Activated T-cell treated with anti-CD3 and anti-CD28 coated beads, Interleukin-2, amount 50 U/mL, for 72 hours (primary cell): ENCODE data around the gene MGAT1. TPM values are rescaled to one million over a fixed set of nuclear protein-coding genes. Genes with fewer than 3 reads are reported as not detected.

Experiments used
- ATAC-seq, 2 donors: fragments of 150-1000 bp; cut with Tn5 transposase; replicated peaks in 1 of 2; 2 replicates each; pipeline ENCODE4 v1.10.0; 2021; ENCODE audit warnings: moderate library complexity in 2 of 2, mild to moderate bottlenecking in 1 of 2
- DNase-seq, 2 donors: peaks; one replicate each; pipeline ENCODE4 v3.0.0; 2021 to 2022; ENCODE audit warnings: mixed read lengths in 1 of 2
- H3K27ac Mint-ChIP-seq: one replicate; pipeline ENCODE4 v1.8.0; 2022; ENCODE audit warnings: mild to moderate bottlenecking, moderate library complexity, mixed read lengths
- H3K27me3 Mint-ChIP-seq: one replicate; pipeline ENCODE4 v1.8.0; 2022; ENCODE audit warnings: low read depth, mixed read lengths
- H3K36me3 Mint-ChIP-seq, 2 donors: one replicate each; pipeline ENCODE4 v1.8.0; 2022; ENCODE audit warnings: mixed read lengths in 2 of 2, mild to moderate bottlenecking in 1 of 2; ENCODE audit not compliant: insufficient read depth in 2 of 2
- H3K4me1 Mint-ChIP-seq: one replicate; pipeline ENCODE4 v1.8.0; 2022; ENCODE audit warnings: low read depth, mixed read lengths
- H3K4me3 Mint-ChIP-seq, 2 donors: one replicate each; pipeline ENCODE4 v1.8.0; 2022; ENCODE audit warnings: mild to moderate bottlenecking in 2 of 2, mixed read lengths in 2 of 2, moderate library complexity in 2 of 2
- H3K9me3 Mint-ChIP-seq, 2 donors: one replicate each; pipeline ENCODE4 v1.8.0; 2022; ENCODE audit warnings: mixed read lengths in 2 of 2
- total RNA-seq, 2 donors: library from RNA; stranded (reverse); gene quantifications; one replicate each; pipeline ENCODE4 v1.2.3, GENCODE V29; 2022

The MGAT1 gene
- total RNA-seq, 2 donors from 2014 or later, result 102 to 109 TPM

- DNase-seq (no peak), ATAC-seq (no peak)
- H3K4me3 Mint-ChIP-seq, result peak overlapping the region; percentile 63 to 79
- H3K27me3 Mint-ChIP-seq, result no peaks in the 10 kb centered on the region
- H3K27ac Mint-ChIP-seq, result peak overlapping the region; percentile 98
- no peaks in the 10 kb centered on the region for H3K9me3 Mint-ChIP-seq
- H3K36me3 Mint-ChIP-seq, result peaks cover 3 to 6% of the 10 kb centered on the region in 2 donors
- H3K4me1 Mint-ChIP-seq, result peaks cover 76% of the 10 kb centered on the region
Observed at GRCh38 chr5:180807654-180808414, 5.2 kb upstream of the MGAT1 start.

- H3K4me1 Mint-ChIP-seq, result peaks cover 71% of the 10 kb centered on the region
- H3K27me3 Mint-ChIP-seq, result no peaks in the 10 kb centered on the region
- DNase-seq, result no peak
- no peaks in the 10 kb centered on the region for H3K9me3 Mint-ChIP-seq
- H3K27ac Mint-ChIP-seq, result peak overlapping the region; percentile 98
- peaks cover 3 to 6% of the 10 kb centered on the region in 2 donors for H3K36me3 Mint-ChIP-seq
- peak overlapping the region; percentile 63 to 79 for H3K4me3 Mint-ChIP-seq
- ATAC-seq, result no peak
Observed at GRCh38 chr5:180807046-180807445, 4.4 kb upstream of the MGAT1 start.

GRCh38 chr5:180806351-180807011 lies 3.9 kb upstream of the MGAT1 start:
- H3K36me3 Mint-ChIP-seq, result peaks cover 3 to 8% of the 10 kb centered on the region in 2 donors
- H3K4me1 Mint-ChIP-seq, result peaks cover 70% of the 10 kb centered on the region
- peak overlapping the region; percentile 98 for H3K27ac Mint-ChIP-seq
- ATAC-seq (no peak), DNase-seq (no peak)
- no peaks in the 10 kb centered on the region for H3K9me3 Mint-ChIP-seq
- H3K4me3 Mint-ChIP-seq, result peak overlapping the region; percentile 63 to 79
- no peaks in the 10 kb centered on the region for H3K27me3 Mint-ChIP-seq

- Mint-ChIP-seq H3K36me3 (peaks cover 6% of the 10 kb centered on the region in 2 donors), H3K27ac (peak overlapping the region; percentile 67), H3K27me3 (no peaks in the 10 kb centered on the region), H3K4me1 (peaks cover 84% of the 10 kb centered on the region), H3K4me3 (peak overlapping the region; percentile 63 to 79), H3K9me3 (no peaks in the 10 kb centered on the region)
- ATAC-seq (peak in 1 of 2 donors; percentile 6), DNase-seq (no peak)
Observed at GRCh38 chr5:180804129-180804618, 1.6 kb upstream of the MGAT1 start.

GRCh38 chr5:180803181-180804128 lies 849 bp upstream of the MGAT1 start:
- DNase-seq, result peak; percentile 87 to 92
- H3K27me3 Mint-ChIP-seq, result no peaks in the 10 kb centered on the region
- H3K4me1 Mint-ChIP-seq, result peaks cover 84% of the 10 kb centered on the region
- peak; percentile 70 to 81 for ATAC-seq
- peak overlapping the region; percentile 63 to 79 for H3K4me3 Mint-ChIP-seq
- H3K9me3 Mint-ChIP-seq, result no peaks in the 10 kb centered on the region
- H3K27ac Mint-ChIP-seq, result peak overlapping the region; percentile 87
- H3K36me3 Mint-ChIP-seq, result peaks cover 6 to 7% of the 10 kb centered on the region in 2 donors

- ATAC-seq, result no peak
- Mint-ChIP-seq H3K27me3 (no peaks in the 10 kb centered on the region), H3K27ac (peak overlapping the region; percentile 61), H3K4me1 (peaks cover 82% of the 10 kb centered on the region), H3K4me3 (peak overlapping the region; percentile 63 to 79), H3K9me3 (no peaks in the 10 kb centered on the region), H3K36me3 (peaks cover 4 to 11% of the 10 kb centered on the region in 2 donors)
- DNase-seq, result no peak
Observed at GRCh38 chr5:180801596-180802324, 846 bp downstream of the MGAT1 start.

- H3K4me3 Mint-ChIP-seq, result peak overlapping the region; percentile 63 to 79
- H3K9me3 Mint-ChIP-seq, result no peaks in the 10 kb centered on the region
- H3K36me3 Mint-ChIP-seq, result peaks cover 4 to 11% of the 10 kb centered on the region in 2 donors
- peak overlapping the region; percentile 61 for H3K27ac Mint-ChIP-seq
- peaks cover 82% of the 10 kb centered on the region for H3K4me1 Mint-ChIP-seq
- H3K27me3 Mint-ChIP-seq, result no peaks in the 10 kb centered on the region
- ATAC-seq (peak; percentile 20 to 26), DNase-seq (peak in 1 of 2 donors; percentile 34)
Observed at GRCh38 chr5:180799902-180800801, 2.5 kb downstream of the MGAT1 start.

- Mint-ChIP-seq H3K9me3 (no peaks in the 10 kb centered on the region), H3K4me1 (peaks cover 80% of the 10 kb centered on the region), H3K36me3 (peaks cover 4 to 15% of the 10 kb centered on the region in 2 donors), H3K27ac (peak overlapping the region; percentile 61), H3K4me3 (peak overlapping the region; percentile 3 to 63), H3K27me3 (no peaks in the 10 kb centered on the region)
- ATAC-seq, result no peak
- DNase-seq, result no peak
Observed at GRCh38 chr5:180799194-180799593, 3.4 kb downstream of the MGAT1 start.

- Mint-ChIP-seq H3K9me3 (no peaks in the 10 kb centered on the region), H3K36me3 (peaks cover 4 to 18% of the 10 kb centered on the region in 2 donors), H3K4me1 (peaks cover 80% of the 10 kb centered on the region), H3K27me3 (no peaks in the 10 kb centered on the region), H3K27ac (peak overlapping the region; percentile 61), H3K4me3 (peak overlapping the region; percentile 33 to 63)
- ATAC-seq (no peak), DNase-seq (no peak)
Observed at GRCh38 chr5:180798193-180798592, 4.4 kb downstream of the MGAT1 start.

GRCh38 chr5:180797256-180798192 lies 5.1 kb downstream of the MGAT1 start:
- Mint-ChIP-seq H3K4me3 (peak overlapping the region; percentile 33 to 63), H3K4me1 (peaks cover 84% of the 10 kb centered on the region), H3K9me3 (no peaks in the 10 kb centered on the region), H3K36me3 (peaks cover 4 to 20% of the 10 kb centered on the region in 2 donors), H3K27ac (peak overlapping the region; percentile 61), H3K27me3 (no peaks in the 10 kb centered on the region)
- no peak for DNase-seq
- no peak for ATAC-seq
